GM10847 (cell line): Measurements from ENCODE around the gene GRIK2.

Experiments used
- POLR2A ChIP-seq: IDR thresholded peaks from 2 replicates; pipeline ENCODE4 v1.6.1; 2011; ENCODE audit not compliant: insufficient read length; ENCODE audit errors: extremely low read depth

GRIK2 gene

GRCh38 chr6:101393251-101393828, at the start of gene GRIK2:
Gene GRIK2 (plus strand): TSS chr6:101393708.
- TF ChIP-seq POLR2A = no peak

- TF ChIP-seq POLR2A = no peak
Measured at GRCh38 chr6:101344885-101345284, 48.6 kb upstream of the GRIK2 start.

GRCh38 chr6:101348816-101349215, 44.7 kb upstream of the GRIK2 start:
- no peak for TF ChIP-seq POLR2A

GRCh38 chr6:101351173-101351572, 42.3 kb upstream of the GRIK2 start:
- TF ChIP-seq POLR2A = no peak

GRCh38 chr6:101352316-101352715, 41.2 kb upstream of the GRIK2 start:
- no peak for TF ChIP-seq POLR2A

GRCh38 chr6:101365181-101365580, 28.3 kb upstream of the GRIK2 start:
- TF ChIP-seq POLR2A = no peak

GRCh38 chr6:101379926-101380325, 13.6 kb upstream of the GRIK2 start:
- TF ChIP-seq POLR2A = no peak

- TF ChIP-seq POLR2A = no peak
Measured at GRCh38 chr6:101380897-101381630, 12.4 kb upstream of the GRIK2 start.

- no peak for TF ChIP-seq POLR2A
Measured at GRCh38 chr6:101386982-101387381, 6.5 kb upstream of the GRIK2 start.

GRCh38 chr6:101391772-101392585, 1.5 kb upstream of the GRIK2 start:
- TF ChIP-seq POLR2A = no peak

- TF ChIP-seq POLR2A = no peak
Measured at GRCh38 chr6:101392586-101393230, 800 bp upstream of the GRIK2 start.

GRCh38 chr6:101393829-101394251, 332 bp downstream of the GRIK2 start:
- no peak for TF ChIP-seq POLR2A

GRCh38 chr6:101394936-101395335, 1.4 kb downstream of the GRIK2 start:
- TF ChIP-seq POLR2A = no peak

- TF ChIP-seq POLR2A = no peak
Measured at GRCh38 chr6:101395345-101395744, 1.8 kb downstream of the GRIK2 start.

- TF ChIP-seq POLR2A = no peak
Measured at GRCh38 chr6:101396548-101397173, 3.2 kb downstream of the GRIK2 start.
